AG04449 (cell line): ENCODE measurements around the gene F11.
"Not testable (repeated sequence)": the region's sequence is repeated elsewhere in the genome, so short reads cannot be mapped to it uniquely, and the experiment has no call there.

ENCODE experiments used
- CTCF ChIA-PET: fragments of 350-600 bp; formaldehyde crosslinking; extraction: SDS; loops from one replicate; lab custom pipeline; 2021; ENCODE audit warnings: antibody characterized with exemption; lab: Yijun Ruan, JAX
- POLR2A ChIA-PET: fragments of 400-600, 350-600 bp; formaldehyde crosslinking; extraction: SDS; loops from one replicate; lab custom pipeline; 2020; ENCODE audit warnings: antibody characterized with exemption, inconsistent platforms; lab: Yijun Ruan, JAX
- DNase-seq: peaks from one replicate; pipeline ENCODE4 v3.0.0-alpha.2; 2010; ENCODE audit warnings: low read depth, low spot score
- H3K4me3 ChIP-seq: 2 replicates; pipeline ENCODE4 v1.5.1; 2011; ENCODE audit warnings: low read depth, mild to moderate bottlenecking, control low read depth, low read length
- CTCF ChIP-seq: IDR thresholded peaks from one replicate; pipeline ENCODE4 v1.5.1; 2011; ENCODE audit warnings: mild to moderate bottlenecking, moderate library complexity, low read length, control low read depth, inconsistent platforms; ENCODE audit not compliant: insufficient read depth; ENCODE audit errors: missing control alignments

Gene F11

DNA sequence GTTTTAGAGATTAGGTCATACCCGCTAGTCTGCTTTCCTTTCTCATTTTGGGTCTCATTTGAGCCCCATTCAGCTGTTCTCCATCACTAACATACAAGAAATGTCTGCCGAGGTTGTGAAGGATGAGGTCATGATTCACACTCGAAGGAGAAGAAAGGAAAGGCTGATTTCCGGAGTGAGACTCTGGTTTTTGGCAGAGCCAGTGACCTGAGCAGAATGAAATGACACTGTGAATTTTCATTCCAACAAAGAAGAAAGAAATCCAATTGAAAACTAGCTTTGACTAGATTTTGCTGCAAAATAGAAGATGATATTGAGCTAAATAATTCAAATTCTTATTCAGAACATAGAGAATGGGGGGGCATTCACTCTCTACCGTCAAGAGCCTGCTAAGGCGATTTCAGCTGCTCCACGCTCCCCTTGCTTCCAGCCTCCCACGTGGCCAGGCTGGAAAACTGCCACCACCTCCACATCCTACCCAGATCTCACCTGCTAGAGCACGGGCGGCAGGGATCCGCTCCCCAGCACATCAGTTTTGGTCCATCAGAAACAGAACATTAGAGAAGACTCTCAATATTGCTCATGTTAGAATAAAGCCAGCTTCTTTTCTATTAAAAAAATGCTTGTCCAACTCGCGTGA is 39.0 kb downstream of the F11 start:
- H3K4me3 ChIP-seq = no peak overlapping the region
- POLR2A ChIA-PET = no interaction called here
- no peak for TF ChIP-seq CTCF
- DNase-seq = no peak
- CTCF ChIA-PET = interaction anchor here (0.6 to 2.5 kb wide), 3 partner anchors 9 to 282 kb away, joined by 3 to 13 read pairs (median 3); no protein-coding TSS in a partner anchor

DNA sequence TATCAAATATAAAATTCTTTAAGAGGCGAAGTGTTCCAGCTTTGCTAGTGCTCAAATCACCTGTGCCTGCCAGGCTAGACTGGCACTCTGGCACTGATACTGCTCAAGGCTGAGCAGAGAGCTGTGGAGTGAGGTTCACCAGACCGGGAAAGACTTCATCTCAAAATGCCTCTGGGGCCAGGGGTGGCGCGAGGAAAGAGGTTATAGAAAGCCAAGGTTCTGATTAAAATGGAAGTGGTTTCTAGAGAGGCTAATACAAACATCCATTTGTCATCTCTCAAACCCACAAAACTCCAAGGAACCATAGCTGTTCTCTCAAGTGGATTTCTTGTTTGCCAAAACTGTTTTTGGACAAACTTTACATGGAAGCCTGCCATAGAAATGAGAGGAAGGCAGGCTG is 41.5 kb downstream of the F11 start:
- ChIA-PET CTCF (interaction anchor here (1.2 to 1.8 kb wide), 3 partner anchors 9 to 13 kb away, joined by 4 to 7 read pairs (median 5); no protein-coding TSS in a partner anchor), POLR2A (no interaction called here)
- DNase-seq = no peak
- no peak for TF ChIP-seq CTCF
- no peak overlapping the region for H3K4me3 ChIP-seq

DNA sequence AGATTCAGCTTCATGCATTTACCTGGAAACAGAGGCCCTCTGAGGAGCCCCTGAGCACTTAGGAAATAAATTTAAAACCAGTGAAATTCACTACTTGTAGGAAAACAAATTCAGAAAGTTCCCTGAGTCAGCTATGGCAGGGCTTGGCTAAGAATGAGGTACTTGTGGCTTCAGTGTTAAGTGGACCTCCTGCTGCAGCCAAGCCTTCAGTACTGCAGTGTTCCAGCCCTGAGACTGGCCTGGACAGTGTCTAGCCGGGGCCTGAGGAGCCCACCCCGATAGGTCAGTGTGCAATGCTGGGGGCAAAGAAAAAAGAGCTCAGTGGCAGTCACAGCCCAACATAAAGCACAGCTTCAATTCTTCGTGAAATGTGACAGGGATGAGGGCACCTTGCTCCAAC is 41.9 kb downstream of the F11 start:
- TF ChIP-seq CTCF = no peak
- H3K4me3 ChIP-seq = no peak overlapping the region
- POLR2A ChIA-PET = no interaction called here
- CTCF ChIA-PET = interaction anchor here (1.2 to 1.8 kb wide), 3 partner anchors 9 to 13 kb away, joined by 4 to 7 read pairs (median 5); no protein-coding TSS in a partner anchor
- no peak for DNase-seq

- no peak overlapping the region for H3K4me3 ChIP-seq
- no peak for TF ChIP-seq CTCF
- POLR2A ChIA-PET = no interaction called here
- DNase-seq = no peak
- CTCF ChIA-PET = no interaction called here
Observed at GRCh38 chr4:186318481-186318880, 52.5 kb downstream of the F11 start.

DNA sequence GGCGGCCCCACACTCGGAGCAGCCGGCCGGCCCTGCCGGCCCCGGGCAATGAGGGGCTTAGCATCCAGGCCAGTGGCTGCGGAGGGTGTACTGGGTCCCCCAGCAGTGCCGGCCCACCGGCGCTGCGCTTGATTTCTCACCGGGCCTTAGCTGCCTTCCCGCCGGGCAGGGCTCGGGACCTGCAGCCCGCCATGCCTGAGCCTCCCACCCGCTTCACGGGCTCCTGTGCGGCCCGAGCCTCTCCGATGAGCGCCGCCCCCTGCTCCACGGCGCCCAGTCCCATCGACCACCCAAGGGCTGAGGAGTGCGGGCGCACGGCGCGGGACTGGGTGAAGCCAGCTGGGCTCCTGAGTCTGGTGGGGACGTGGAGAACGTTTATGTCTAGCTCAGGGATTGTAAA is 58.7 kb downstream of the F11 start:
- H3K4me3 ChIP-seq, DNase-seq, CTCF ChIA-PET, POLR2A ChIA-PET: not testable (repeated sequence)

- DNase-seq = no peak
- no peak overlapping the region for H3K4me3 ChIP-seq
- ChIA-PET POLR2A (no interaction called here), CTCF (no interaction called here)
- no peak for TF ChIP-seq CTCF
Observed at GRCh38 chr4:186326391-186326790, 60.4 kb downstream of the F11 start.

GRCh38 chr4:186329372-186329771 is 63.4 kb downstream of the F11 start:
- ChIA-PET POLR2A (no interaction called here), CTCF (no interaction called here)
- no peak overlapping the region for H3K4me3 ChIP-seq
- no peak for TF ChIP-seq CTCF
- no peak for DNase-seq
